ENCODE measurements around the gene PLD3.

DNA sequence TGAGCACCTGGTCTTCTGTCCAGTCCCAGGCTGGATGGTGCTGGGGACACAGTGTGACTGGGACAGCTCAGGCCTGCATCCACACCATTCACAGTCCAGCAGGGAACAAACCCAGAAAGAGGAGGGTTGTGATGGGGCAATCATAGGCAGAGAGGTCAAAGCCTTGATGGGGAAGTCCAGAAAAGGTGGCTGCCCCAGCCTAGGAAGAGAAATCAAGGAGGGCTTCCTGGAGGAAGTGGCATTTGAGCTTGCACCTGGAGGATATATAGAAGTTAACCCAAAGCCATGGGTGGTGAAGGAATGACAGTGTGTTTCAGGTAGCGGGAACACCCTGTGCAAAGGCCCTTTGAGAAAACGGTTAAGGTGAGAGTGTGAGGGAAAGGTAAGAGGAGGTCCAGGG is 67.3 kb downstream of the PLD3 start:
- TF ChIP-seq, protein P1, sequence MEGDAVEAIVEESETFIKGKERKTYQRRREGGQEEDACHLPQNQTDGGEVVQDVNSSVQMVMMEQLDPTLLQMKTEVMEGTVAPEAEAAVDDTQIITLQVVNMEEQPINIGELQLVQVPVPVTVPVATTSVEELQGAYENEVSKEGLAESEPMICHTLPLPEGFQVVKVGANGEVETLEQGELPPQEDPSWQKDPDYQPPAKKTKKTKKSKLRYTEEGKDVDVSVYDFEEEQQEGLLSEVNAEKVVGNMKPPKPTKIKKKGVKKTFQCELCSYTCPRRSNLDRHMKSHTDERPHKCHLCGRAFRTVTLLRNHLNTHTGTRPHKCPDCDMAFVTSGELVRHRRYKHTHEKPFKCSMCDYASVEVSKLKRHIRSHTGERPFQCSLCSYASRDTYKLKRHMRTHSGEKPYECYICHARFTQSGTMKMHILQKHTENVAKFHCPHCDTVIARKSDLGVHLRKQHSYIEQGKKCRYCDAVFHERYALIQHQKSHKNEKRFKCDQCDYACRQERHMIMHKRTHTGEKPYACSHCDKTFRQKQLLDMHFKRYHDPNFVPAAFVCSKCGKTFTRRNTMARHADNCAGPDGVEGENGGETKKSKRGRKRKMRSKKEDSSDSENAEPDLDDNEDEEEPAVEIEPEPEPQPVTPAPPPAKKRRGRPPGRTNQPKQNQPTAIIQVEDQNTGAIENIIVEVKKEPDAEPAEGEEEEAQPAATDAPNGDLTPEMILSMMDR (conservative IDR thresholded peaks at IDR 0.05 in 1 of 2, IDR thresholded peaks at IDR 0.05 in 1 of 2; ENCODE audit: low read depth in 1 of 2, low read length in 2 of 2), result no peak
- TF ChIP-seq EZH2 (IDR thresholded peaks at IDR 0.05; ENCODE audit: low read length, missing control alignments), result no peak

All from fibroblast of lung (primary cell).